Pancreas (tissue), 10 donors: ENCODE results near the gene AZIN2. TPM values are rescaled to one million over a fixed set of nuclear protein-coding genes. Genes with fewer than 3 reads are reported as not detected.

Source experiments
- ATAC-seq, 4 donors: fragments of 200-7000 bp; cut with Tn5 transposase; one replicate each; pipeline versions ENCODE4 v1.8.0 to v1.9.1; 2020; ENCODE audit warnings: mild to moderate bottlenecking in 4 of 4, moderate library complexity in 4 of 4
- DNase-seq, 6 donors: peaks; one replicate each; pipeline ENCODE4 v3.0.0-alpha.2; 2020
- FAIRE-seq: peaks from 2 replicates; lab custom pipeline; 2012; peaks lifted over from hg19 to GRCh38; lab: Jason Lieb, UNC
- H3K27ac ChIP-seq, 4 donors: fragments of 200-600 bp; sonication (generic); 1 replicate in 3 of 4; 2 replicates in 1 of 4; pipeline versions ENCODE4 v1.5.0 to v1.8.0; 2020
- H3K27me3 ChIP-seq, 4 donors: fragments of 200-600 bp; one replicate each; pipeline ENCODE4 v1.8.0; 2021
- H3K36me3 ChIP-seq, 3 donors: fragments of 200-600 bp; sonication (generic) in 1 of 3; one replicate each; pipeline versions ENCODE4 v1.5.0 to v1.8.0; 2020 to 2021
- H3K4me1 ChIP-seq, 3 donors: fragments of 200-600 bp; one replicate each; pipeline ENCODE4 v1.8.0; 2021
- H3K4me3 ChIP-seq, 4 donors: fragments of 200-600 bp; sonication (generic) in 2 of 4; one replicate each; pipeline versions ENCODE4 v1.5.0 to v1.8.0; 2020 to 2021
- H3K9me3 ChIP-seq, 4 donors: fragments of 200-600 bp; one replicate each; pipeline ENCODE4 v1.8.0; 2021
- WGBS, 2 donors: extraction: QIAGEN DNeasy Blood & Tissue Kit; methylation state at CpG; one replicate each; pipeline ENCODE4 v1.1.7; 2013; 5-methylcytosine and 5-hydroxymethylcytosine counted together
- intact Hi-C, 3 donors: fragments of 100-400 bp; cut with DNase I; formaldehyde crosslinking; loops; one replicate each; pipeline versions ENCODE4 v1.11.1 to v1.14.2; 2022
- polyA plus RNA-seq, 2 donors: library from polyadenylated mRNA; stranded (reverse); fragments of 200-250 nt; gene quantifications; one replicate each; pipeline ENCODE4 v1.2.3, GENCODE V29; 2013
- total RNA-seq, 6 donors: library from RNA; stranded (reverse); fragmentation: NEBNext Ultra II Directional in 4 of 6; extraction: Animal tissue kit (Norgen Biotek cat#: 25700) in 4 of 6; gene quantifications; one replicate each; pipeline versions ENCODE4 v1.2.1 to v1.2.4, GENCODE V29; 2021 to 2023
- TF ChIP-seq, protein P1 (sequence below), 4 donors: fragments of 200-600 bp; sonication (generic) in 3 of 4; IDR thresholded peaks; one replicate each; pipeline versions ENCODE4 v1.5.0 to v1.8.0; 2021; ENCODE audit warnings: antibody characterized with exemption in 4 of 4
- donor health status: healthy with polysubstance abuse.
- donor health status: DM: no; HTN: no; CAD: no; lungs with moderate emphysema.
- donor health status: DM: no; HTN: no; CAD: no.
- donor health status: control.
- donor health status: control.
- donor health status: Bipolar disorder and iron deficiency.
- donor health status: DM: yes; HTN: yes; CAD: no.
- donor health status: DM: no; HTN: no; CAD: no.
- donor health status: DM: no; HTN: no; CAD: no.
- donor health status: DM: yes; HTN: yes; CAD: no.

Gene AZIN2
- total and polyA plus RNA-seq, 8 donors: 1.2 to 5.0 (median 2.4) TPM

- ATAC-seq (no peak), DNase-seq (no peak), FAIRE-seq (no peak)
- no peaks in the 10 kb centered on the region for H3K4me1 ChIP-seq
- 76% methylated on average over 9 of the region's 9 CpGs for WGBS, 2 donors
- intact Hi-C loops: no loop called here
- H3K36me3 ChIP-seq: no peaks in the 10 kb centered on the region
- H3K9me3 ChIP-seq: no peaks in the 10 kb centered on the region
- TF ChIP-seq, protein P1, sequence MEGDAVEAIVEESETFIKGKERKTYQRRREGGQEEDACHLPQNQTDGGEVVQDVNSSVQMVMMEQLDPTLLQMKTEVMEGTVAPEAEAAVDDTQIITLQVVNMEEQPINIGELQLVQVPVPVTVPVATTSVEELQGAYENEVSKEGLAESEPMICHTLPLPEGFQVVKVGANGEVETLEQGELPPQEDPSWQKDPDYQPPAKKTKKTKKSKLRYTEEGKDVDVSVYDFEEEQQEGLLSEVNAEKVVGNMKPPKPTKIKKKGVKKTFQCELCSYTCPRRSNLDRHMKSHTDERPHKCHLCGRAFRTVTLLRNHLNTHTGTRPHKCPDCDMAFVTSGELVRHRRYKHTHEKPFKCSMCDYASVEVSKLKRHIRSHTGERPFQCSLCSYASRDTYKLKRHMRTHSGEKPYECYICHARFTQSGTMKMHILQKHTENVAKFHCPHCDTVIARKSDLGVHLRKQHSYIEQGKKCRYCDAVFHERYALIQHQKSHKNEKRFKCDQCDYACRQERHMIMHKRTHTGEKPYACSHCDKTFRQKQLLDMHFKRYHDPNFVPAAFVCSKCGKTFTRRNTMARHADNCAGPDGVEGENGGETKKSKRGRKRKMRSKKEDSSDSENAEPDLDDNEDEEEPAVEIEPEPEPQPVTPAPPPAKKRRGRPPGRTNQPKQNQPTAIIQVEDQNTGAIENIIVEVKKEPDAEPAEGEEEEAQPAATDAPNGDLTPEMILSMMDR (IDR thresholded peaks at IDR 0.05): no peak
- H3K27me3 ChIP-seq: no peaks in the 10 kb centered on the region
- no peak overlapping the region for H3K27ac ChIP-seq
- H3K4me3 ChIP-seq: no peak overlapping the region
Observed at GRCh38 chr1:33140153-33141149, 59.5 kb downstream of the AZIN2 start.

- DNase-seq (no peak), ATAC-seq (no peak), FAIRE-seq (no peak)
- Histone ChIP-seq H3K36me3 (no peaks in the 10 kb centered on the region), H3K27me3 (no peaks in the 10 kb centered on the region), H3K4me3 (no peak overlapping the region), H3K4me1 (no peaks in the 10 kb centered on the region), H3K27ac (no peak overlapping the region), H3K9me3 (no peaks in the 10 kb centered on the region)
- TF ChIP-seq, protein P1 (IDR thresholded peaks at IDR 0.05): no peak
- intact Hi-C loops: no loop called here
- 75 to 84% methylated on average over 2 of the region's 2 CpGs for WGBS, 2 donors
Observed at GRCh38 chr1:33141216-33141615, 60.3 kb downstream of the AZIN2 start.

GRCh38 chr1:33141781-33142180 is 60.8 kb downstream of the AZIN2 start:
- H3K4me1 ChIP-seq: no peaks in the 10 kb centered on the region
- no peak for ATAC-seq
- 44 to 60% methylated on average over 3 of the region's 3 CpGs for WGBS, 2 donors
- H3K27ac ChIP-seq: no peak overlapping the region
- H3K9me3 ChIP-seq: no peaks in the 10 kb centered on the region
- no peak overlapping the region for H3K4me3 ChIP-seq
- H3K27me3 ChIP-seq: no peaks in the 10 kb centered on the region
- no peak for FAIRE-seq
- TF ChIP-seq, protein P1 (IDR thresholded peaks at IDR 0.05): no peak
- no peak for DNase-seq
- H3K36me3 ChIP-seq: no peaks in the 10 kb centered on the region
- intact Hi-C loops: no loop called here

DNA sequence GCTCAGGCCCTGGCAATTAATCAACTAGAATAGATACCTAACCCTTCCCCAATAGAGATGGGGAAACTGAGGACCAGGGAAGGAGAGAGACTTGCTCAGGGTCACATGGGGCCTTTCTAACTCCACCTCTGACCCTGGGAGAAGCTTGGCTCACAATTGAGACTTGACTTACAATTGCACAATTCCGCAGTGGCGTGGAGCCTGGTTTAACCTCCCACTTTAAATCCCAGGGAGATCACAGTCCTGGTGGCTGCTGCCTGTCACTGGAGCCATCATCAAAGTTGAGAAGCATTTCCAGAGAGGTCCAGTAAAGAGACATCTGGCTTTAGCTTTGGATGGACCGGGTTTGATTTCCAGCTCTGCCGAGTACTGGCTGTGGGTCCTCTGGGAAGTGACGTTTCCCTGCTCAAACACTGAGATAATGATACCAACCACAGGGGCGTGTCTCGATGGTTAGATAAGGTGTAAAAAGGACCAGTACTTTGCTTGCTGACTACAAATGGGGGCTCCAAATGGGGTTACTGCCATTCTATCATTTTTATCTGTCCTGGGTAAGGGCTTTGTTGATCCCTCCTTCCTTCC is 61.6 kb downstream of the AZIN2 start:
- no peaks in the 10 kb centered on the region for H3K4me1 ChIP-seq
- intact Hi-C loops: no loop called here
- no peaks in the 10 kb centered on the region for H3K36me3 ChIP-seq
- no peaks in the 10 kb centered on the region for H3K27me3 ChIP-seq
- 72 to 78% methylated on average over 7 of the region's 7 CpGs for WGBS, 2 donors
- DNase-seq (no peak), FAIRE-seq (no peak), ATAC-seq (peak in 1 of 4 donors; percentile 29)
- H3K9me3 ChIP-seq: no peaks in the 10 kb centered on the region
- TF ChIP-seq, protein P1 (IDR thresholded peaks at IDR 0.05): no peak
- H3K27ac ChIP-seq: no peak overlapping the region
- no peak overlapping the region for H3K4me3 ChIP-seq
